ENCODE measurements around the gene TGFB1. TPM values are rescaled to one million over a fixed set of nuclear protein-coding genes. Genes with fewer than 3 reads are reported as not detected.

TGFB1 gene
- total RNA-seq, 2 experiments from 2014 or later, result 406 to 416 TPM

DNA sequence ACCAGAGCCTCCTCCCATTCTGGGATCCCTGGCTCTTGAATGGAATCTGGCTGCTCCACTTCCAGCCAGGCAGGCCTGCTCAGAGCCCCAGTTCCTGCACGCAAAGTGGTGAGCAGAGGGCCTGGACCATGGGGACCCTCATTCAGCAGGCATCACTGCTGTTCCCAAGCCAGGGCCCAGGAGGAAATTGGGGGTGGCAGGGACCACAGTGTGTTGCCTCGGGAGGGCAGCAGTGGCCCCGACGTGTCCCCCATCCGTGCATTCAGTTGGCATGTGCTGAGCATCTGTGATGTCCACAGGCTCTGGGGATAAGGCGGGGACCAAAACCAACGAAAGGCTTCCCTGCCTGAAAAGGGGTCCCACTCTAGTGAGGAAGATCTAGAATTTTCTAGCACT lies 32.5 kb downstream of the TGFB1 start:
- Mint-ChIP-seq H3K27ac (peak overlapping the region; percentile 94), H3K36me3 (ENCODE audit: low read depth) (peaks cover 81% of the 10 kb centered on the region), H3K4me1 (ENCODE audit: low read depth) (peaks cover 49% of the 10 kb centered on the region), H3K27me3 (no peaks in the 10 kb centered on the region), H3K4me3 (peak overlapping the region; percentile 31), H3K9me3 (no peaks in the 10 kb centered on the region)
- DNase-seq (no peak), ATAC-seq (ENCODE audit: poor library complexity) (no peak)
- no peak overlapping the region for H3K4me3 ChIP-seq (ENCODE audit: low read length)
- peaks cover 44% of the 10 kb centered on the region for H3K4me1 ChIP-seq (ENCODE audit: insufficient read depth, low read length)
- H3K9me3 ChIP-seq (ENCODE audit: control insufficient read depth in 1 of 2, insufficient read depth in 1 of 2, low read length in 2 of 2), result no peaks in the 10 kb centered on the region
- intact Hi-C loops (cut with DNase I, micrococcal nuclease), result no loop called here
- H3K27ac ChIP-seq (ENCODE audit: low read depth in 1 of 2, low read length in 2 of 2), result peak overlapping the region in 1 of 2 donors; percentile 4
- peaks cover 69% of the 10 kb centered on the region for H3K36me3 ChIP-seq (ENCODE audit: insufficient read depth, low read length)
- H3K27me3 ChIP-seq (ENCODE audit: control insufficient read depth in 1 of 2, insufficient read depth in 2 of 2, low read length in 2 of 2), result no peaks in the 10 kb centered on the region
- no peak for TF ChIP-seq CTCF (IDR thresholded peaks at IDR 0.05)
- ChIA-PET CTCF (no interaction called here), POLR2A (interaction anchor here (1.2 kb wide), 1 partner anchor 30 kb away, joined by 3 read pairs; no protein-coding TSS in a partner anchor)

DNA sequence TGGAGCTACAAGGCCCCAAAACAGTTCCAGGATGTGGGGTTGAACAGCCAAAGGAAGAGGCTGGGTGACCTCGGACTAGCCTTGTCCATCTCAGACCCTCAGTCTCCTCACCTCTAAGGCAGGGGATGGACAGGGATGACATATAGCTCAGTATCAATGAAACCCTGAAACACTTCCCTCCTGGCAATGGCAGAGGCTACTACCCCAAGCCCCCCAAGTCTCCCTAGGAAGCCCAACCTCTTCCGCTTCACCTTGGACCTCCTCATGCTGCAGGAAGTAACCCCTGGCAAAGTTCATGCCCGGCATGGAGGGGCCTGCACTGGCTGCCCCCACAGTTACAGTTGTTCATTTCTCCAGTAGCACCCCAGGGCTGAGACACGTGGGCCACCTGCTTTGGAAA lies 33.2 kb downstream of the TGFB1 start:
- no peaks in the 10 kb centered on the region for H3K9me3 ChIP-seq (ENCODE audit: control insufficient read depth in 1 of 2, insufficient read depth in 1 of 2, low read length in 2 of 2)
- Mint-ChIP-seq H3K4me1 (ENCODE audit: low read depth) (peaks cover 50% of the 10 kb centered on the region), H3K36me3 (ENCODE audit: low read depth) (peaks cover 83% of the 10 kb centered on the region), H3K27me3 (no peaks in the 10 kb centered on the region), H3K9me3 (no peaks in the 10 kb centered on the region), H3K27ac (peak overlapping the region; percentile 94), H3K4me3 (peak overlapping the region; percentile 62)
- TF ChIP-seq CTCF (IDR thresholded peaks at IDR 0.05), result no peak
- no peak overlapping the region for H3K27ac ChIP-seq (ENCODE audit: low read depth in 1 of 2, low read length in 2 of 2)
- peaks cover 73% of the 10 kb centered on the region for H3K36me3 ChIP-seq (ENCODE audit: insufficient read depth, low read length)
- no peak for ATAC-seq (ENCODE audit: poor library complexity)
- POLR2A ChIA-PET, result no interaction called here
- H3K4me3 ChIP-seq (ENCODE audit: low read length), result no peak overlapping the region
- intact Hi-C loops (cut with DNase I, micrococcal nuclease), result no loop called here
- CTCF ChIA-PET, result no interaction called here
- no peak for DNase-seq
- H3K27me3 ChIP-seq (ENCODE audit: control insufficient read depth in 1 of 2, insufficient read depth in 2 of 2, low read length in 2 of 2), result no peaks in the 10 kb centered on the region
- H3K4me1 ChIP-seq (ENCODE audit: insufficient read depth, low read length), result peaks cover 41% of the 10 kb centered on the region

DNA sequence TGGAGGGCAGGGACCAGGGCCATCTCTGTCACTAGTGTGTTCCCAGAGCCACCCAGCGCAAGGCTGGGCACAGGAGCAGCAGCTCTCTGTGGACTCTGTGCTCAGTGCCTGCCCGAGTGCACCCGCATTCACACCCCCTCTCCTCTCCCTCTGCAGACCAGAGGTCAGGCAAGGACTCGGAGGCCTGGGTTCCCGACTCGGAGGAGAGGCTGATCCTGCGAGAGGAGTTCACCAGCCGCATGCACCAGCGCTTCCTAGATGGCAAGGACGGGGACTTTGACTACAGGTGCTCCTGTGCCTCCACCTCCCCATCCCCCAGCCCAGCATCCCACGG lies 33.6 kb downstream of the TGFB1 start:
- peaks cover 37% of the 10 kb centered on the region for H3K4me1 ChIP-seq (ENCODE audit: insufficient read depth, low read length)
- H3K36me3 Mint-ChIP-seq (ENCODE audit: low read depth), result peaks cover 83% of the 10 kb centered on the region
- ATAC-seq (ENCODE audit: poor library complexity), result no peak
- peaks cover 47% of the 10 kb centered on the region for H3K4me1 Mint-ChIP-seq (ENCODE audit: low read depth)
- no peak for TF ChIP-seq CTCF (IDR thresholded peaks at IDR 0.05)
- H3K27me3 Mint-ChIP-seq, result no peaks in the 10 kb centered on the region
- intact Hi-C loops (cut with DNase I, micrococcal nuclease), result no loop called here
- POLR2A ChIA-PET, result no interaction called here
- H3K4me3 Mint-ChIP-seq, result peak overlapping the region; percentile 30
- peaks cover 74% of the 10 kb centered on the region for H3K36me3 ChIP-seq (ENCODE audit: insufficient read depth, low read length)
- no peak overlapping the region for H3K27ac ChIP-seq (ENCODE audit: low read depth in 1 of 2, low read length in 2 of 2)
- H3K9me3 Mint-ChIP-seq, result no peaks in the 10 kb centered on the region
- CTCF ChIA-PET, result no interaction called here
- peak in 1 of 14 experiments; percentile 45 for DNase-seq
- no peaks in the 10 kb centered on the region for H3K9me3 ChIP-seq (ENCODE audit: control insufficient read depth in 1 of 2, insufficient read depth in 1 of 2, low read length in 2 of 2)
- H3K27ac Mint-ChIP-seq, result peak overlapping the region; percentile 26
- H3K4me3 ChIP-seq (ENCODE audit: low read length), result no peak overlapping the region
- H3K27me3 ChIP-seq (ENCODE audit: control insufficient read depth in 1 of 2, insufficient read depth in 2 of 2, low read length in 2 of 2), result no peaks in the 10 kb centered on the region
